Ovary (tissue), 10 donors: ENCODE results near the gene PTPN12. TPM values are rescaled to one million over a fixed set of nuclear protein-coding genes. Genes with fewer than 3 reads are reported as not detected.

ENCODE experiments used
- DNase-seq, 5 donors: peaks; one replicate each; pipeline ENCODE4 v3.0.0-alpha.2; 2019 to 2020
- H3K27ac ChIP-seq, 2 donors: fragments of 200-600 bp; one replicate each; pipeline versions ENCODE4 v1.5.1 to v1.8.0; 2019 to 2022
- H3K27me3 ChIP-seq: fragments of 200-600 bp; one replicate; pipeline ENCODE4 v1.8.0; 2022
- H3K36me3 ChIP-seq: fragments of 200-600 bp; sonication (generic); one replicate; pipeline ENCODE4 v1.5.1; 2019
- H3K4me1 ChIP-seq: one replicate; pipeline ENCODE4 v1.8.1; 2013; ENCODE audit warnings: mild to moderate bottlenecking, moderate library complexity; ENCODE audit not compliant: insufficient read depth
- H3K4me3 ChIP-seq: fragments of 200-600 bp; sonication (generic); one replicate; pipeline ENCODE4 v1.5.1; 2017
- H3K9me3 ChIP-seq, 2 donors: fragments of 200-600 bp in 1 of 2; sonication (generic) in 1 of 2; one replicate each; pipeline versions ENCODE4 v1.5.1 to v1.8.1; 2013 to 2019; ENCODE audit warnings: mild to moderate bottlenecking in 1 of 2, moderate library complexity in 1 of 2
- EP300 ChIP-seq: sonication (generic); formaldehyde crosslinking; IDR thresholded peaks from one replicate; pipeline ENCODE4 v1.6.1; 2017; ENCODE audit warnings: antibody characterized with exemption
- POLR2A ChIP-seq: fragments of 450-650 bp; IDR thresholded peaks from one replicate; pipeline ENCODE4 v1.6.1; 2017; ENCODE audit warnings: antibody characterized with exemption, mild to moderate bottlenecking, moderate library complexity
- WGBS, 3 donors: extraction: QIAGEN DNeasy Blood & Tissue Kit in 1 of 3; methylation state at CpG; one replicate each; pipeline versions ENCODE4 v1.1.5 to v1.1.7; 2013 to 2017; 5-methylcytosine and 5-hydroxymethylcytosine counted together
- intact Hi-C, 4 donors: fragments of 100-400 bp; cut with DNase I; formaldehyde crosslinking; loops; one replicate each; pipeline versions ENCODE4 v1.11.0 to v1.15.1; 2022 to 2023
- long read RNA-seq, 3 donors: library from polyadenylated mRNA in 2 of 3; unstranded in 2 of 3; transcript quantifications; one replicate each; pipeline ENCODE4 v2.0.0 and lab custom pipeline, GENCODE V29; 2021 to 2026
- polyA plus RNA-seq, 2 donors: library from polyadenylated mRNA; stranded (reverse); fragments of 200-250 nt in 1 of 2; fragments of 350-450 nt in 1 of 2; fragmentation: Illumina TruSeq in 1 of 2; extraction: RNeasy Lipid Tissue Mini Kit (QIAGEN cat#74804) in 1 of 2; gene quantifications; one replicate each; pipeline ENCODE4 v1.2.3, GENCODE V29; 2013 to 2014
- total RNA-seq, 7 donors: library from RNA; depleted of rRNA in 2 of 7; stranded (reverse); fragments of >200 nt in 2 of 7; fragmentation: NEBNext Ultra II Directional in 3 of 7; extraction: Animal tissue kit (Norgen Biotek cat#: 25700) in 3 of 7; gene quantifications; one replicate each; pipeline versions ENCODE4 v1.1.0 to v1.2.4, GENCODE V29; 2016 to 2023
- TF ChIP-seq, protein P1 (sequence below), 3 donors: fragments of 450-650 bp in 2 of 3; fragments of 200-600 bp in 1 of 3; IDR thresholded peaks; one replicate each; pipeline versions ENCODE4 v1.5.1 to v1.8.0; 2016 to 2022; ENCODE audit warnings: antibody characterized with exemption in 3 of 3, mild to moderate bottlenecking in 1 of 3
- donor health status: DM: no; HTN: no; CAD: no; lungs with moderate emphysema.
- donor health status: DM: no; HTN: no; CAD: no.
- donor health status: Bipolar disorder and iron deficiency.
- donor health status: DM: yes; HTN: yes; CAD: no.
- donor health status: DM: no; HTN: no; CAD: no.
- donor health status: DM: yes; HTN: yes; CAD: no.

Gene PTPN12
- total RNA-seq (10 to 100 TPM; 45.8 to 90.0 (median 66.5) TPM), polyA plus RNA-seq (10 to 100 TPM; 48.5 to 62.7 TPM)
- long read RNA-seq, donor 1, partial matches to known transcripts: 7 of 12 reads
- long read RNA-seq, donor 1, other reads (novel, unspliced or antisense): 2 of 12 reads
- long read RNA-seq, donor 2, transcript PTPN12-201 (18 exons, 3,406 nt): major isoform, 9 of 114 reads
- long read RNA-seq, donor 2, transcript PTPN12-209 (4 exons, 582 nt): minor isoform, 5 of 114 reads
- long read RNA-seq, donor 2, partial matches to known transcripts: 99 of 114 reads
- long read RNA-seq, donor 2, other reads (novel, unspliced or antisense): 0 of 114 reads
- long read RNA-seq, donor 3, transcript PTPN12-201 (18 exons, 3,406 nt): major isoform, 8 of 18 reads
- long read RNA-seq, donor 3, partial matches to known transcripts: 5 of 18 reads
- long read RNA-seq, donor 3, other reads (novel, unspliced or antisense): 4 of 18 reads

DNA sequence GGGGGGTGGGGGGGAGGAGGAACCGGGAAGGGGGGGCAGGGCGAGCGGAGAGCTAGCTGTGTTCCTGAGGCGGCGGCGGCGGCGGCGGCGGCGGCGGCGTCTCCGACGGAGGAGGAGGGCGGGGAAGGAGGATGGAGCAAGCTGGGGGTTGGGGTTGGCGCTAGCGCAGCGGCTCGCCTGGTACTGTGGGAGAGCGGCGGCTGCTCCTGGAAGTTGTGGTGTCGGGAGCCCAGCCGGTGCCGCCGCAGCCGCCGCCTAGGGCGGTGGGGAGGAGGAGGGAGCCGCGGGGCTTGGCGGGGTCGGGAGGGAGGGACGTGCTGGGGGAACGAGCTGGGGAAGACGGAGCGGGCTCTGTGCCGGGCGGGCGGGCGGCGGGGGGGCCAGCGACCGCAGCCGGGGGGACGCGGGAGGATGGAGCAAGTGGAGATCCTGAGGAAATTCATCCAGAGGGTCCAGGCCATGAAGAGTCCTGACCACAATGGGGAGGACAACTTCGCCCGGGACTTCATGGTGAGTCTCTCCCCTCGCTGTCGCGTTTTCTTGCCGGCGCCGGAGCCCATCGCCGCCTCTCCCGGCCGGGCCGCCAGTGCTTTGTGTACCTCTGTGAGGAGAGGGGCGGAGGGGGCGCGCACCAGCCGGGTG is at the start of gene PTPN12:
Gene PTPN12, plus strand, starts transcription at position 160 of the 642 bp plus-strand sequence. Its CDS starts 252 bp downstream, at position 412.
- Histone ChIP-seq H3K36me3 (no peaks in the 10 kb centered on the region), H3K27me3 (no peaks in the 10 kb centered on the region), H3K4me3 (peak within 1 kb of the TSS; percentile 92), H3K27ac (peak within 1 kb of the TSS; percentile 88 to 94), H3K9me3 (no peaks in the 10 kb centered on the region), H3K4me1 (peaks cover 6% of the 10 kb centered on the region)
- TF ChIP-seq, protein P1, sequence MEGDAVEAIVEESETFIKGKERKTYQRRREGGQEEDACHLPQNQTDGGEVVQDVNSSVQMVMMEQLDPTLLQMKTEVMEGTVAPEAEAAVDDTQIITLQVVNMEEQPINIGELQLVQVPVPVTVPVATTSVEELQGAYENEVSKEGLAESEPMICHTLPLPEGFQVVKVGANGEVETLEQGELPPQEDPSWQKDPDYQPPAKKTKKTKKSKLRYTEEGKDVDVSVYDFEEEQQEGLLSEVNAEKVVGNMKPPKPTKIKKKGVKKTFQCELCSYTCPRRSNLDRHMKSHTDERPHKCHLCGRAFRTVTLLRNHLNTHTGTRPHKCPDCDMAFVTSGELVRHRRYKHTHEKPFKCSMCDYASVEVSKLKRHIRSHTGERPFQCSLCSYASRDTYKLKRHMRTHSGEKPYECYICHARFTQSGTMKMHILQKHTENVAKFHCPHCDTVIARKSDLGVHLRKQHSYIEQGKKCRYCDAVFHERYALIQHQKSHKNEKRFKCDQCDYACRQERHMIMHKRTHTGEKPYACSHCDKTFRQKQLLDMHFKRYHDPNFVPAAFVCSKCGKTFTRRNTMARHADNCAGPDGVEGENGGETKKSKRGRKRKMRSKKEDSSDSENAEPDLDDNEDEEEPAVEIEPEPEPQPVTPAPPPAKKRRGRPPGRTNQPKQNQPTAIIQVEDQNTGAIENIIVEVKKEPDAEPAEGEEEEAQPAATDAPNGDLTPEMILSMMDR (IDR thresholded peaks at IDR 0.05): no peak
- no peak for TF ChIP-seq EP300
- TF ChIP-seq POLR2A: no peak
- intact Hi-C loops: no loop called here
- peak; percentile 76 to 86 (median 82) for DNase-seq
- WGBS, 3 donors: 0 to 1% (median 1%) methylated on average over 34 to 57 of the region's 64 CpGs

DNA sequence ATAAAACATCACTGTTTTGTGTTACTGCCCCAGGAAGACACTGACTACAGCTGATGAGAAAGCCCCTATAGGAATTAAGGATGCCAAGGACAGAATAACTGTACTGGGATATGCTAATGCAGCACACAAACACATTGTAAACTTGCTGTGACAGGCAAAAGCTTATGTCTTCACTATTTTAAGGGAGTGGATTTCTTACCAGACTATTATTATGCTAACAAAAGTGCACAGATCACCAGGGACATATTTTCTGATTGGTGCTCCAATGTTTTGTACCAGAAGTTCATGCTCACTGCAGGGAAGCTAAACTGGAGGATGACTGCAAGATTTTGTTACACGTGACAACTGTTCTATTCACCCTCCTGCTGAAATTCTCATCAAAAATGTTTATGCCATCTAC is 48.1 kb upstream of the PTPN12 start:
- DNase-seq: no peak
- H3K27ac ChIP-seq: no peak overlapping the region
- WGBS, 3 donors: 59 to 78% (median 62%) methylated on average over 1 of the region's 1 CpG
- TF ChIP-seq EP300 (no peak), POLR2A (no peak)
- TF ChIP-seq, protein P1 (IDR thresholded peaks at IDR 0.05): no peak
- no peaks in the 10 kb centered on the region for H3K36me3 ChIP-seq
- H3K9me3 ChIP-seq: no peaks in the 10 kb centered on the region
- H3K4me1 ChIP-seq: no peaks in the 10 kb centered on the region
- intact Hi-C loops: no loop called here
- no peak overlapping the region for H3K4me3 ChIP-seq
- H3K27me3 ChIP-seq: no peaks in the 10 kb centered on the region

DNA sequence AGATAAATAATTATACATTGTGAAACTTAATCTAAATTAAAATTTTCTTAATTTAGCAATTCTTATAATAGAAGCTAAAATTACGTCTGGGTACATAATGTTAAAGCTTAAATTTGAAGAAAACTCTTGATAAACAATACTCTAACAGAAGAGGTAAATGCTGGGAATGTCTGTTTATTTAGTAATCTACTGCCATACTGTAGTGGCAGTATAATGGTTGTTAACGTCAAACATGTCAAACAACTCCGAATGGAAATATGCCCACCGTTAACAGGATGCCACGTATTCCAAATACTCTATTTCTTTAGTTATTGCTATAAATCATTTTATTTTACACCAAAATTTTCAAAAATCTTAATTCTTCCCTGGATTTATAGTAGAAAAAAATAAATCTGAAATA is 40.0 kb upstream of the PTPN12 start:
- TF ChIP-seq, protein P1 (IDR thresholded peaks at IDR 0.05): no peak
- TF ChIP-seq EP300 (no peak), POLR2A (no peak)

DNA sequence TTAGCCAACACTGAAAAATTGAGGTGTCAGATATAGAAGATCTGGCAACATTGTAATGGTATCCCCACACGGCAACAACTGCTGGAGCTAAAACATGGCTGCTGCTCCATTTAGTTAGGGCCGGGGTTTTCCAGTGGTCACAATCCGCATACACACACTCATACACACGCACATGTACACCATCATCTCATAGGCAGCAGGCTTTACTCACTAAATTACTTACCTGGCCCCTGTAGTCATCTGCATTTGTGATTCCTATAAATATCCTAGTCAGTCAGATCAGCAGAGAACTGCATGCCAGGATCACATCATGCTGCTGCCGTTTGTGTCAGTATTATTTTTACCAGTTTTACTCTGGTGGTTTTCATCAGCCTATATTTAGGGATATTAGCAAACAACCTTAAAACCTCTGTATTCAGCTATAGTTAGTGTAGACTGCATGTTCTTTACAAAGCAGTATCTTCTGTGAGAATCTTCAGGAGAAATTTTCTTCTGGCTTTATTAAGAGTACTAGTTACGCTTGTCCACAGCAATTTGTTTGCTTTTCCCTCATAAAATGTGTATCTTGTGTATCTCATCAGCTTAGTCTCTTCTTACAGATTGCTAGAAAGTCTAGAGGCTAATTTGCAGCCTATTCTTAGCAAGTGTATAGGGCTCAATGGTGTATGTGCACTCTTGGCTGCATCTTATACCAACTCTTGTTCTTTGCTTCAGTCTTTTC is 38.3 kb upstream of the PTPN12 start:
- Histone ChIP-seq H3K36me3 (no peaks in the 10 kb centered on the region), H3K4me3 (no peak overlapping the region), H3K4me1 (no peaks in the 10 kb centered on the region), H3K27me3 (no peaks in the 10 kb centered on the region), H3K9me3 (no peaks in the 10 kb centered on the region), H3K27ac (no peak overlapping the region)
- intact Hi-C loops: no loop called here
- no peak for TF ChIP-seq EP300
- TF ChIP-seq, protein P1 (IDR thresholded peaks at IDR 0.05): no peak
- no peak for TF ChIP-seq POLR2A
- DNase-seq: no peak
- 75 to 81% (median 81%) methylated on average over 6 of the region's 6 CpGs for WGBS, 3 donors

More for the DNA sequence above, 40.0 kb upstream of the PTPN12 start:
- intact Hi-C loops: no loop called here
- no peak overlapping the region for H3K4me3 ChIP-seq
- WGBS, 3 donors: 89 to 95% (median 91%) methylated on average over 5 of the region's 5 CpGs
- no peaks in the 10 kb centered on the region for H3K4me1 ChIP-seq
- no peaks in the 10 kb centered on the region for H3K9me3 ChIP-seq
- H3K27me3 ChIP-seq: no peaks in the 10 kb centered on the region
- no peak for DNase-seq
- no peak overlapping the region for H3K27ac ChIP-seq
- H3K36me3 ChIP-seq: no peaks in the 10 kb centered on the region
